Astrocyte of the spinal cord (primary cell): ENCODE results near the gene CDK7.
A peak's percentile ranks its signal among the peaks of the same experiment; 100 is the strongest.
"Not testable (repeated sequence)": the region's sequence is repeated elsewhere in the genome, so short reads cannot be mapped to it uniquely, and the experiment has no call there.

Experiments used
- DNase-seq: peaks from one replicate; pipeline ENCODE4 v3.0.0; 2011; ENCODE audit warnings: low read depth, low spot score
- H3K4me3 ChIP-seq: 2 replicates; pipeline ENCODE4 v1.5.1; 2011; ENCODE audit warnings: low read depth, mild to moderate bottlenecking, low read length, moderate library complexity
- CTCF ChIP-seq: IDR thresholded peaks from 2 replicates; pipeline ENCODE4 v1.5.1; 2012; ENCODE audit warnings: low read depth, mild to moderate bottlenecking, low read length, inconsistent platforms
- in situ Hi-C: cut with HindIII; loops from 2 replicates; pipeline ENCODE4 v1.10.0; 2017; ENCODE audit warnings: low sequenced_read_pairs

CDK7 gene

GRCh38 chr5:69237877-69238276 is 3.2 kb downstream of the CDK7 start:
- no peak for TF ChIP-seq CTCF
- no peak overlapping the region for H3K4me3 ChIP-seq
- DNase-seq, result no peak
- in situ Hi-C loops, result no loop called here

GRCh38 chr5:69238760-69239251 is 4.1 kb downstream of the CDK7 start:
- peak; percentile 80 for DNase-seq
- TF ChIP-seq CTCF, result no peak
- no peak overlapping the region for H3K4me3 ChIP-seq
- in situ Hi-C loops, result no loop called here

- no peak for DNase-seq
- in situ Hi-C loops, result no loop called here
- no peak overlapping the region for H3K4me3 ChIP-seq
- TF ChIP-seq CTCF, result no peak
Observed at GRCh38 chr5:69242215-69242927, 7.7 kb downstream of the CDK7 start.

- DNase-seq, result no peak
- in situ Hi-C loops, result no loop called here
- TF ChIP-seq CTCF, result no peak
- no peak overlapping the region for H3K4me3 ChIP-seq
Observed at GRCh38 chr5:69245031-69245430, 10.3 kb downstream of the CDK7 start.

GRCh38 chr5:69248019-69248418 is 13.3 kb downstream of the CDK7 start:
- no peak overlapping the region for H3K4me3 ChIP-seq
- TF ChIP-seq CTCF, result no peak
- no peak for DNase-seq
- in situ Hi-C loops, result no loop called here

GRCh38 chr5:69250593-69250992 is 15.9 kb downstream of the CDK7 start:
- in situ Hi-C loops, result no loop called here
- TF ChIP-seq CTCF, result no peak
- no peak overlapping the region for H3K4me3 ChIP-seq
- DNase-seq, result no peak

- in situ Hi-C loops, result no loop called here
- no peak for TF ChIP-seq CTCF
- no peak overlapping the region for H3K4me3 ChIP-seq
- DNase-seq, result no peak
Observed at GRCh38 chr5:69252437-69252836, 17.8 kb downstream of the CDK7 start.

- in situ Hi-C loops, H3K4me3 ChIP-seq: not testable (repeated sequence)
- peak; percentile 16 for DNase-seq
Observed at GRCh38 chr5:69255940-69256339, 21.3 kb downstream of the CDK7 start.
